K562 (cell line): Measurements from ENCODE around the gene BBX.

Source experiments
- BRCA1 ChIP-seq, 2 experiments: fragments of 450-650 bp in 1 of 2; sonication (generic) in 1 of 2; formaldehyde crosslinking in 1 of 2; IDR thresholded peaks; 2 replicates each; pipeline versions ENCODE4 v1.5.0 to v1.6.1; 2017 to 2020; ENCODE audit warnings: mild to moderate bottlenecking in 1 of 2, missing genetic modification reagents in 1 of 2
- CTCF ChIP-seq, 3 experiments: IDR thresholded peaks in 2 of 3; conservative IDR thresholded peaks in 1 of 3; 2 replicates each; pipeline ENCODE4 v1.5.1; 2011 to 2012; ENCODE audit warnings: low read length in 3 of 3, mild to moderate bottlenecking in 3 of 3, control low read depth in 2 of 3, improper control_type of control experiment in 1 of 3, inconsistent platforms in 1 of 3, low read depth in 1 of 3, mixed read lengths in 1 of 3, moderate library complexity in 1 of 3; ENCODE audit not compliant: insufficient read depth in 2 of 3
- GABPA ChIP-seq: fragments of 200-800 bp; sonication (Bioruptor generic); conservative IDR thresholded peaks from 2 replicates; pipeline ENCODE4 v1.6.1; 2016; ENCODE audit warnings: low read depth, missing genetic modification characterization, missing compliant biosample characterization
- NRF1 ChIP-seq, 2 experiments: fragments of 450-650 bp; IDR thresholded peaks in 1 of 2; conservative IDR thresholded peaks in 1 of 2; 2 replicates each; pipeline ENCODE4 v1.6.1; 2014; ENCODE audit warnings: mild to moderate bottlenecking in 2 of 2
- RAD21 ChIP-seq, 2 experiments: fragments of 250-450 bp in 1 of 2; fragments of 450-650 bp in 1 of 2; sonication (Bioruptor Pico) in 1 of 2; formaldehyde crosslinking in 1 of 2; IDR thresholded peaks in 1 of 2; conservative IDR thresholded peaks in 1 of 2; 2 replicates each; pipeline versions ENCODE4 v1.4.0 to v1.8.0; 2020 to 2022; ENCODE audit warnings: mild to moderate bottlenecking in 2 of 2, moderate library complexity in 1 of 2

DNA sequence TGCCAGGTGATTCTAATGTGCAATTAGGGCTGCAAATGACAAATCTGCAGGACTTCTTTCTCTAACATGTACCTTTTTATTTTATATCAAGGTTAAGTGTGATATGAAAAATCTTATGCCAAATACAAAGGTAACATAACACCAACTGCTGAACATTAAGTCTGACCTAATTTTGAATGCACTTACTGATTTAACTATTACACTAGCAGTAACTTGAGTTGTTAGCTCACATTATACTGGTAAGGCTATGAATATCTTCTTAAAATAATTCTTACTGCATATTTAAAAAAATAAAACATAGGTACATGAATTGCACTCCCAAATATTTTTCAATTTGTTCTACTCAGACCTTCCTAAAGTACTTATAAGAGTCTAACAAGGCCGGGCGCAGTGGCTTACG lies 308.8 kb downstream of the BBX start:
- no peak for TF ChIP-seq BRCA1 (IDR thresholded peaks at IDR 0.05)
- no peak for TF ChIP-seq BRCA1 (CRISPR knock-in tag; IDR thresholded peaks at IDR 0.05)
- TF ChIP-seq NRF1 (conservative IDR thresholded peaks at IDR 0.05 in 1 of 2, IDR thresholded peaks at IDR 0.05 in 1 of 2): no peak
- no peak for TF ChIP-seq GABPA (tag)
- TF ChIP-seq RAD21 (CRISPR knock-in tag; conservative IDR thresholded peaks at IDR 0.05 in 1 of 2, IDR thresholded peaks at IDR 0.05 in 1 of 2): no peak
- no peak for TF ChIP-seq CTCF (IDR thresholded peaks at IDR 0.05 in 2 of 3, conservative IDR thresholded peaks at IDR 0.05 in 1 of 3; ENCODE audit: insufficient read depth in 2 of 3, low read depth in 1 of 3, low read length in 3 of 3)
